Lower leg skin (tissue), 3 donors: ENCODE measurements around the gene SULT1A2.
"Not testable (repeated sequence)": the region's sequence is repeated elsewhere in the genome, so short reads cannot be mapped to it uniquely, and the experiment has no call there.

Experiments
- POLR2A ChIP-seq, 2 donors: fragments of 450-650 bp; IDR thresholded peaks; one replicate each; pipeline ENCODE4 v1.6.1; 2016 to 2017; ENCODE audit warnings: antibody characterized with exemption in 2 of 2, mild to moderate bottlenecking in 1 of 2, moderate library complexity in 1 of 2
- TF ChIP-seq, protein P1 (sequence below), 3 donors: fragments of 450-650 bp; IDR thresholded peaks; one replicate each; pipeline ENCODE4 v1.5.1; 2016; ENCODE audit warnings: antibody characterized with exemption in 3 of 3, mild to moderate bottlenecking in 3 of 3, moderate library complexity in 2 of 3

DNA sequence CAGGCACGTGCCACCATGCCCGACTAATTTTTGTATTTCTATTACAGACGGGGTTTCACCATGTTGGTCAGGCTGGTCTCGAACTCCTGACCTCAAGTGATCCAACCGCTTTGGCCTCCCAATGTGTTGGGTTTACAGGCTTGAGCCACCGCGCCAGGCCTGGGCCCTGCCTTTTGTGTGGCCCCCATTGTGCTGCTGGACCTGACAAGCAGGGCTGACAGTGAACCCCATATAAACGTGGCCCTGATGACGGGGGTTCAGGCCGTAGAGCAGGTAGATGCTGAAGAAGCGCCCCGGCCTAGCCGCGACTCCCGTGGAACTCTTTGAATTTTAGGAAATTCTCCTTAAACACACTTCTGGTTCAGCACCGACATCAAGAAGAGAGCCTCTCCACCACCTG lies 17.7 kb upstream of the SULT1A2 start:
- not testable (repeated sequence) for TF ChIP-seq POLR2A (IDR thresholded peaks at IDR 0.05)
- TF ChIP-seq, protein P1, sequence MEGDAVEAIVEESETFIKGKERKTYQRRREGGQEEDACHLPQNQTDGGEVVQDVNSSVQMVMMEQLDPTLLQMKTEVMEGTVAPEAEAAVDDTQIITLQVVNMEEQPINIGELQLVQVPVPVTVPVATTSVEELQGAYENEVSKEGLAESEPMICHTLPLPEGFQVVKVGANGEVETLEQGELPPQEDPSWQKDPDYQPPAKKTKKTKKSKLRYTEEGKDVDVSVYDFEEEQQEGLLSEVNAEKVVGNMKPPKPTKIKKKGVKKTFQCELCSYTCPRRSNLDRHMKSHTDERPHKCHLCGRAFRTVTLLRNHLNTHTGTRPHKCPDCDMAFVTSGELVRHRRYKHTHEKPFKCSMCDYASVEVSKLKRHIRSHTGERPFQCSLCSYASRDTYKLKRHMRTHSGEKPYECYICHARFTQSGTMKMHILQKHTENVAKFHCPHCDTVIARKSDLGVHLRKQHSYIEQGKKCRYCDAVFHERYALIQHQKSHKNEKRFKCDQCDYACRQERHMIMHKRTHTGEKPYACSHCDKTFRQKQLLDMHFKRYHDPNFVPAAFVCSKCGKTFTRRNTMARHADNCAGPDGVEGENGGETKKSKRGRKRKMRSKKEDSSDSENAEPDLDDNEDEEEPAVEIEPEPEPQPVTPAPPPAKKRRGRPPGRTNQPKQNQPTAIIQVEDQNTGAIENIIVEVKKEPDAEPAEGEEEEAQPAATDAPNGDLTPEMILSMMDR (IDR thresholded peaks at IDR 0.05) = not testable (repeated sequence)
